ENCODE results near the gene BORA.

DNA sequence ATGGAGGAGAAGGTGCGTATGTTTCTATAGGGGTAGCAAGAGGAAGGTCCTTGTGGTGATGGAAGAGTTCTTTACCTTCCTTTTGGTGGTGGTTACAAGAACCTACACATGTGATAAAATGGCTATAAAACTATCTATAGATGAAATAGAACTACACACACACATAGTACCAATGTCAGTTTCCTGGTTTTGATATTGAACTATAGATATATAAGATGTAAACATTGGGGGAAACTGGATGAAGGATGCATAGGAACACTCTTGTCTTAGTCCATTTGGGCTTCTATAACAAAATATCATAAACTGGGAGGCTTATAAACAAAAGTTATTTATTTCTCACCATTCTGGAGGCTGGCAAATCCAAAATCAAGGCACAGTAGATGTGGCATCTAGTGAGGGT lies 47.4 kb upstream of the BORA start:
- no peak for TF ChIP-seq EZH2 (IDR thresholded peaks at IDR 0.05)
- no peak for TF ChIP-seq POLR2AphosphoS5 (IDR thresholded peaks at IDR 0.05; ENCODE audit: borderline replicate concordance, low read depth, low read length)
